A549 (cell line): ENCODE results near the gene RNF126. TPM values are rescaled to one million over a fixed set of nuclear protein-coding genes. Genes with fewer than 3 reads are reported as not detected.

ENCODE experiments used
- ATAC-seq, 2 experiments: fragments of 200-7000 bp in 1 of 2; fragments of >200 bp in 1 of 2; cut with Nextera tagmentation in 1 of 2; cut with Tn5 transposase in 1 of 2; 3 replicates each; pipeline versions ENCODE4 v1.8.0 to v1.9.1; 2018 to 2020; ENCODE audit warnings: mild to moderate bottlenecking in 1 of 2, moderate library complexity in 1 of 2
- CTCF ChIA-PET: fragments of 300-600 bp; sonication (Branson Sonifier 250); formaldehyde crosslinking; extraction: SDS; loops from one replicate; lab custom pipeline; 2021; ENCODE audit warnings: antibody characterized with exemption, inconsistent platforms; lab: Yijun Ruan, JAX
- POLR2A ChIA-PET: fragments of 350-600 bp; formaldehyde crosslinking; extraction: SDS; loops from one replicate; lab custom pipeline; 2021; ENCODE audit warnings: antibody characterized with exemption, inconsistent platforms; lab: Yijun Ruan, JAX
- DNase-seq, 2 experiments: peaks; one replicate each; pipeline versions ENCODE4 v3.0.0 to v3.0.0-alpha.2; 2011 to 2016; ENCODE audit warnings: low read depth in 1 of 2, low spot score in 1 of 2
- FAIRE-seq: peaks from 2 replicates; lab custom pipeline; 2011; peaks lifted over from hg19 to GRCh38; lab: Jason Lieb, UNC
- H3K27ac ChIP-seq, 2 experiments: fragments of >200 bp; sonication (Bioruptor Twin); formaldehyde crosslinking; 3 replicates each; pipeline ENCODE4 v1.5.1; 2016 to 2017
- H3K4me1 ChIP-seq: fragments of >200 bp; sonication (Bioruptor Twin); formaldehyde crosslinking; 3 replicates; pipeline ENCODE4 v1.6.1; 2016
- H3K4me2 ChIP-seq: fragments of >200 bp; sonication (Bioruptor Twin); formaldehyde crosslinking; 3 replicates; pipeline ENCODE4 v1.6.1; 2016
- H3K4me3 ChIP-seq: fragments of >200 bp; sonication (Bioruptor Twin); formaldehyde crosslinking; 3 replicates; pipeline ENCODE4 v1.5.1; 2016
- H3K9me3 ChIP-seq: fragments of >200 bp; sonication (Bioruptor Twin); formaldehyde crosslinking; 3 replicates; pipeline ENCODE4 v1.6.1; 2016
- CBX2 ChIP-seq: fragments of 200-600 bp; sonication (generic); IDR thresholded peaks from 2 replicates; pipeline ENCODE4 v1.6.1; 2016; ENCODE audit warnings: low read depth, mild to moderate bottlenecking, borderline replicate concordance
- CHD4 ChIP-seq: fragments of 200-600 bp; sonication (generic); IDR thresholded peaks from 2 replicates; pipeline ENCODE4 v1.6.1; 2016; ENCODE audit warnings: antibody characterized with exemption, mild to moderate bottlenecking, borderline replicate concordance
- EHF ChIP-seq: fragments of 250-450 bp; sonication (Bioruptor Pico); IDR thresholded peaks from 2 replicates; pipeline ENCODE4 v1.5.0; 2020; ENCODE audit warnings: mild to moderate bottlenecking
- EP300 ChIP-seq, 2 experiments: fragments of >200 bp; sonication (Bioruptor Twin); formaldehyde crosslinking; IDR thresholded peaks; 2 replicates in 1 of 2; 3 replicates in 1 of 2; pipeline ENCODE4 v1.6.1; 2016 to 2017
- ESRRA ChIP-seq: fragments of 150-350 bp; IDR thresholded peaks from 2 replicates; pipeline ENCODE4 v1.6.1; 2014; ENCODE audit warnings: mild to moderate bottlenecking, low read length, borderline replicate concordance
- FOSB ChIP-seq: fragments of 250-450 bp; sonication (Bioruptor Pico); IDR thresholded peaks from 2 replicates; pipeline ENCODE4 v1.5.0; 2020; ENCODE audit warnings: mild to moderate bottlenecking, moderate library complexity
- FOSL2 ChIP-seq, 2 experiments: fragments of 450-650 bp in 1 of 2; fragments of >200 bp in 1 of 2; sonication (Bioruptor Twin) in 1 of 2; formaldehyde crosslinking; IDR thresholded peaks; 2 replicates each; pipeline versions ENCODE4 v1.5.0 to v1.6.1; 2016 to 2020; ENCODE audit warnings: mild to moderate bottlenecking in 1 of 2, moderate library complexity in 1 of 2
- HDAC2 ChIP-seq: fragments of 200-600 bp; sonication (generic); IDR thresholded peaks from 2 replicates; pipeline ENCODE4 v1.6.1; 2016
- HEYL ChIP-seq: fragments of 250-450 bp; sonication (Bioruptor Pico); IDR thresholded peaks from 2 replicates; pipeline ENCODE4 v1.8.0; 2021; ENCODE audit warnings: mild to moderate bottlenecking, moderate library complexity
- HOXA7 ChIP-seq: fragments of 250-450 bp; sonication (Bioruptor Pico); IDR thresholded peaks from 2 replicates; pipeline ENCODE4 v1.5.0; 2020; ENCODE audit warnings: mild to moderate bottlenecking, moderate library complexity
- PHF8 ChIP-seq: fragments of 200-600 bp; sonication (generic); IDR thresholded peaks from 2 replicates; pipeline ENCODE4 v1.6.1; 2016; ENCODE audit warnings: low read depth, mild to moderate bottlenecking, antibody characterized with exemption, moderate library complexity, borderline replicate concordance
- POLR2A ChIP-seq: IDR thresholded peaks from 2 replicates; pipeline ENCODE4 v1.6.1; 2012; ENCODE audit warnings: mild to moderate bottlenecking, low read length
- RARB ChIP-seq: fragments of 250-450 bp; sonication (Bioruptor Pico); IDR thresholded peaks from 2 replicates; pipeline ENCODE4 v1.8.0; 2021; ENCODE audit warnings: mild to moderate bottlenecking, moderate library complexity
- TFCP2L1 ChIP-seq: fragments of 250-450 bp; sonication (Bioruptor Pico); IDR thresholded peaks from 2 replicates; pipeline ENCODE4 v1.5.0; 2021; ENCODE audit warnings: mild to moderate bottlenecking
- WGBS: methylation state at CpG from one replicate; pipeline ENCODE4 v1.1.6; 2017; ENCODE audit errors: missing lambda C conversion rate; 5-methylcytosine and 5-hydroxymethylcytosine counted together
- polyA plus RNA-seq, 4 experiments: library from polyadenylated mRNA; depleted of rRNA in 3 of 4; stranded (reverse); fragments of >200 nt; fragmentation: RNase III in 1 of 4; extraction: RNeasy Plus Mini Kit Qiagen cat#74134 plus additional on column Dnase treatment in 1 of 4; gene quantifications; 2 replicates in 3 of 4; 3 replicates in 1 of 4; pipeline ENCODE4 v1.2.3, GENCODE V29; 2011 to 2017
- TF ChIP-seq, protein P1 (sequence below): fragments of 250-450 bp; sonication (Bioruptor Pico); IDR thresholded peaks from 2 replicates; pipeline ENCODE4 v1.5.0; 2020; ENCODE audit warnings: low read depth, mild to moderate bottlenecking, moderate library complexity
- TF ChIP-seq, protein P2 (sequence below): IDR thresholded peaks from 2 replicates; pipeline ENCODE4 v1.6.1; 2012; ENCODE audit warnings: low read depth, borderline replicate concordance
- TF ChIP-seq, protein P3 (sequence below): IDR thresholded peaks from 2 replicates; pipeline ENCODE4 v1.6.1; 2012
- TF ChIP-seq, protein P4 (sequence below): fragments of 200-600 bp; sonication (generic); IDR thresholded peaks from 2 replicates; pipeline ENCODE4 v1.6.1; 2016; ENCODE audit warnings: antibody characterized with exemption, mild to moderate bottlenecking, moderate library complexity
- TF ChIP-seq, protein P5 (sequence below): fragments of >200 bp; sonication (Bioruptor Twin); formaldehyde crosslinking; IDR thresholded peaks from 2 replicates; pipeline ENCODE4 v1.6.1; 2016
- TF ChIP-seq, protein P6 (sequence below): fragments of >200 bp; sonication (Bioruptor Twin); formaldehyde crosslinking; IDR thresholded peaks from 3 replicates; pipeline ENCODE4 v1.5.1; 2016

Gene RNF126
- polyA plus RNA-seq, 2 of the 4 experiments (the other 2 are of a cell fraction): 3.1 to 35.0 TPM

DNA sequence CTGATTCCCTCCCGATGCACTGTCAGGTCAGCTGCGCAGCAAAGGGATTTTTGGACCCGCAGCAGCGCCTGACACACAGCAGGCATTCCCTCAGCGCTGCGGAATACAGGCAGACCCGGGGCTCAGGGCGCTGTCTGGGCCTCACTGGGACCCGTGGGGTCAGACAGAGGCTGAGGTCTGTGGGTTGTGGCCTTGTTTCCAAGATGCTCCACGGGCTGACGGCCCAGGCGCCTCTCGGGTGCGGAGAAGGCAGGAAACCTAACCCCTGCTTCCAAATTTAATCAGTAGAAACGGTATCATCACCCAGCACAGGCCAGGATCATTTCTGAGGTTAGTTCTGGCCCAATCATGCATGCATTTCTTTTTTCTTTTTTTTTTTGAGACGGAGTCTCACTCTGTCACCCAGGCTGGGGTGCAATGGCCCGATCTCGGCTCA, 686 bp upstream of the RNF126 start:
- ChIA-PET CTCF (interaction anchor here (1.0 to 1.9 kb wide), 6 partner anchors 55 to 79 kb away, joined by 3 to 11 read pairs (median 6); no protein-coding TSS in a partner anchor), POLR2A (interaction anchor here (0.7 to 1.4 kb wide), 7 partner anchors 13 to 108 kb away, joined by 3 to 8 read pairs (median 4); partner anchors contain the start of genes BSG, FSTL3 and MISP)
- peak in 1 of 2 experiments; percentile 24; a peak in 4 of 6 replicates for ATAC-seq
- peaks cover 24% of the 10 kb centered on the region; the same call in 2 of the 3 replicates for H3K4me1 ChIP-seq
- FAIRE-seq: no peak
- H3K9me3 ChIP-seq: no peaks in the 10 kb centered on the region
- no peak for DNase-seq
- peak overlapping the region; percentile 88 to 99 for H3K27ac ChIP-seq
- WGBS: 65% methylated on average over 11 of the region's 18 CpGs
- H3K4me2 ChIP-seq: peak overlapping the region; percentile 96
- TF ChIP-seq, protein P1, sequence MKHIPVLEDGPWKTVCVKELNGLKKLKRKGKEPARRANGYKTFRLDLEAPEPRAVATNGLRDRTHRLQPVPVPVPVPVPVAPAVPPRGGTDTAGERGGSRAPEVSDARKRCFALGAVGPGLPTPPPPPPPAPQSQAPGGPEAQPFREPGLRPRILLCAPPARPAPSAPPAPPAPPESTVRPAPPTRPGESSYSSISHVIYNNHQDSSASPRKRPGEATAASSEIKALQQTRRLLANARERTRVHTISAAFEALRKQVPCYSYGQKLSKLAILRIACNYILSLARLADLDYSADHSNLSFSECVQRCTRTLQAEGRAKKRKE: no peak
- no peak for TF ChIP-seq ESRRA
- no peak for TF ChIP-seq FOSB (CRISPR knock-in tag)
- no peak for TF ChIP-seq EP300 (IDR thresholded peaks at IDR 0.05)
- no peak for TF ChIP-seq TFCP2L1 (CRISPR knock-in tag)
- TF ChIP-seq, protein P2, sequence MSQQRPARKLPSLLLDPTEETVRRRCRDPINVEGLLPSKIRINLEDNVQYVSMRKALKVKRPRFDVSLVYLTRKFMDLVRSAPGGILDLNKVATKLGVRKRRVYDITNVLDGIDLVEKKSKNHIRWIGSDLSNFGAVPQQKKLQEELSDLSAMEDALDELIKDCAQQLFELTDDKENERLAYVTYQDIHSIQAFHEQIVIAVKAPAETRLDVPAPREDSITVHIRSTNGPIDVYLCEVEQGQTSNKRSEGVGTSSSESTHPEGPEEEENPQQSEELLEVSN: no peak
- no peak for TF ChIP-seq CBX2
- TF ChIP-seq, all 56 proteins: peak for 0
- peak overlapping the region; percentile 100 for H3K4me3 ChIP-seq

DNA sequence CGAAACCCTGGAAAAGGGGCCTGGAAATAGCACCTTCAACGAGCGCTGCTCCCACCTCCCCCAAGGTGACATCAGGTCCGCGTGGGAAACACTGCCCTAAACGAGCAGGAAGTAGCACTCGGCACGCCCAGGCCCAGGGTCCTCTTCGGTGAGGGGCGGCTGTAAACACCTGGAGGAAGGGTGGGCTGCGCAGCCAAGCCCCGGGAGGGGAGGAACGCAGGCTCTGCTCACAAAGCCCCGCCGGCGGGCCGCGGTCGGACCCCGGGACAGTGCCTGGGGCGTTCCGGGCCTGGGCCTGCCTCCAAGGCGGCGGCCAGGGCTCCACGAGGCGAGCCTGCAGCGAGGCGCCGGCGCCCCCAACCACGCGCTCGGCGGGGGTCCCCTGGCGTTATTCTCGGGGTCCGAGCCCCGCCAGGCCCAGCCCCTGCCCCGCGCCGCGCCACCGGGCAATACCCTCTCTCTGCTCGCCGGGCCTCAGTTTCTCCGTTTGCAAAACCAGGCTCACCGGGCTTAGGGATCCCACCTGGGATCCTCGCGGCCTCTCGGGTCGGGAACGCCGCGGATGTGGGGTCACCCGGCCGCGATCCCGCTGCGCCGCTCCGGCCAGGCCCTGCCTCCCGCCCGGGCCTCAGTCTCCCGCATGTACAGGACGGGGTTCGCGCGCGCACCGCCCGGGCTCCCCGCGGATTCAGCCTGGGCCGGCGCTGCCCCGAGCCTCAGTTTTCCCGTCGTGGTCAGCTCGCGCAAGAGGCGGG, 630 bp downstream of the RNF126 start:
- FAIRE-seq: no peak
- peak in 1 of 2 experiments; percentile 13; a peak in 2 of 6 replicates for ATAC-seq
- POLR2A ChIA-PET: interaction anchor here (0.6 to 1.4 kb wide), 5 partner anchors 15 to 88 kb away, joined by 3 to 8 read pairs (median 4); partner anchors contain the start of genes FSTL3 and MISP
- DNase-seq: peak in 1 of 2 experiments; percentile 46
- Histone ChIP-seq H3K4me3 (peak overlapping the region; percentile 100), H3K27ac (peak overlapping the region; percentile 99 to 100), H3K9me3 (no peaks in the 10 kb centered on the region), H3K4me1 (peaks cover 24% of the 10 kb centered on the region; the same call in 2 of the 3 replicates), H3K4me2 (peak overlapping the region; percentile 98)
- CTCF ChIA-PET: interaction anchor here (0.6 to 1.9 kb wide), 4 partner anchors 72 to 261 kb away, joined by 5 to 11 read pairs (median 7); no protein-coding TSS in a partner anchor
- TF ChIP-seq PHF8 (peak; percentile 44; the same call in 1 of the 2 replicates), HOXA7 (CRISPR knock-in tag) (no peak), HEYL (CRISPR knock-in tag) (no peak), EHF (CRISPR knock-in tag) (no peak), CBX2 (no peak), CHD4 (no peak)
- TF ChIP-seq, protein P3, sequence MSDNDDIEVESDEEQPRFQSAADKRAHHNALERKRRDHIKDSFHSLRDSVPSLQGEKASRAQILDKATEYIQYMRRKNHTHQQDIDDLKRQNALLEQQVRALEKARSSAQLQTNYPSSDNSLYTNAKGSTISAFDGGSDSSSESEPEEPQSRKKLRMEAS: peak; percentile 31; the same call in 1 of the 2 replicates
- WGBS: 0% methylated on average over 3 of the region's 81 CpGs

DNA sequence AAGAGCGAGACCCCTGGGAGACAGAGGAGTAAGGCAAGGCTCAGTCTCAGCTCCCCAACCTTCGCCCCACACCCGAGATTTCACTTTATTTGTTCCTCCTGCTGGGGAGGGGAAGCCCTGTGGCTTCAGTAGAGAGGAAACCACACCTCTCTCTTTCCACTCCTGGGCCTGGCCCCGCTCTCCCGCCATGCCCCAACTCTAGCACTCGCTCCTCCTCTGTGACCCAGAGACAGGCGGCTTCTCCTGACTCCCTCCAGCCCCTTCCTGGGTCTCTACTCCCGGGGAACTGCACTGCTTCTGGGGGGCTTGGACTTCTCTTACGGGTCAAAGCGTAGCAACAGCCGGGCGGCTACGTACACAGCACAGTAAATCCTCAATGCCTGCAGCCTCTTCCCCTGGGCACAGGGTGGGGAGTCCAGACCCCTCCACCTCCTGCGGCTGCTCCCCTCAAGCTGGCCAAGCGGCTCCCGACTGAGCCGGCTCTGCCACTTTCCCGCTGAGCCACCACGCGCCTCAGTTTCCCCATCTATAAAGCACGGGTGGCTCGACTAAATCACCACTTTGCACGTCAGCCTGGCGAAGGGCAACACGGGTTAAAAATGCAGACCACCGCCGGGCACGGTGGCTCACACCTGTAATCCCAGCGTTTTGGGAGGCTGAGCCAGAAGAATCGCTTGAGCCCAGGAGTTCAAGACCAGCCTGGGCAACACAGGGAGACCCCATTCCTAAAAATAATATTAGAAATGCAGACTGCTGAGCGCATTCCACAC, 1.4 kb downstream of the RNF126 start:
- Histone ChIP-seq H3K4me2 (peak overlapping the region; percentile 98), H3K4me3 (peak overlapping the region; percentile 100), H3K4me1 (peaks cover 24% of the 10 kb centered on the region; the same call in 2 of the 3 replicates), H3K27ac (peak overlapping the region; percentile 99 to 100), H3K9me3 (no peaks in the 10 kb centered on the region)
- FAIRE-seq (no peak), DNase-seq (no peak), ATAC-seq (0 out of 6 replicates have a peak, but pooled peaks of 1 of the 2 experiments have one; percentile 6)
- ChIA-PET POLR2A (no interaction called here), CTCF (interaction anchor here (1.0 kb wide), 1 partner anchor 74 kb away, joined by 4 read pairs; no protein-coding TSS in a partner anchor)
- 20% methylated on average over 22 of the region's 31 CpGs for WGBS
- TF ChIP-seq FOSL2 (IDR thresholded peaks at IDR 0.05): no peak
- no peak for TF ChIP-seq FOSL2 (CRISPR knock-in tag; IDR thresholded peaks at IDR 0.05)
- TF ChIP-seq, protein P4, sequence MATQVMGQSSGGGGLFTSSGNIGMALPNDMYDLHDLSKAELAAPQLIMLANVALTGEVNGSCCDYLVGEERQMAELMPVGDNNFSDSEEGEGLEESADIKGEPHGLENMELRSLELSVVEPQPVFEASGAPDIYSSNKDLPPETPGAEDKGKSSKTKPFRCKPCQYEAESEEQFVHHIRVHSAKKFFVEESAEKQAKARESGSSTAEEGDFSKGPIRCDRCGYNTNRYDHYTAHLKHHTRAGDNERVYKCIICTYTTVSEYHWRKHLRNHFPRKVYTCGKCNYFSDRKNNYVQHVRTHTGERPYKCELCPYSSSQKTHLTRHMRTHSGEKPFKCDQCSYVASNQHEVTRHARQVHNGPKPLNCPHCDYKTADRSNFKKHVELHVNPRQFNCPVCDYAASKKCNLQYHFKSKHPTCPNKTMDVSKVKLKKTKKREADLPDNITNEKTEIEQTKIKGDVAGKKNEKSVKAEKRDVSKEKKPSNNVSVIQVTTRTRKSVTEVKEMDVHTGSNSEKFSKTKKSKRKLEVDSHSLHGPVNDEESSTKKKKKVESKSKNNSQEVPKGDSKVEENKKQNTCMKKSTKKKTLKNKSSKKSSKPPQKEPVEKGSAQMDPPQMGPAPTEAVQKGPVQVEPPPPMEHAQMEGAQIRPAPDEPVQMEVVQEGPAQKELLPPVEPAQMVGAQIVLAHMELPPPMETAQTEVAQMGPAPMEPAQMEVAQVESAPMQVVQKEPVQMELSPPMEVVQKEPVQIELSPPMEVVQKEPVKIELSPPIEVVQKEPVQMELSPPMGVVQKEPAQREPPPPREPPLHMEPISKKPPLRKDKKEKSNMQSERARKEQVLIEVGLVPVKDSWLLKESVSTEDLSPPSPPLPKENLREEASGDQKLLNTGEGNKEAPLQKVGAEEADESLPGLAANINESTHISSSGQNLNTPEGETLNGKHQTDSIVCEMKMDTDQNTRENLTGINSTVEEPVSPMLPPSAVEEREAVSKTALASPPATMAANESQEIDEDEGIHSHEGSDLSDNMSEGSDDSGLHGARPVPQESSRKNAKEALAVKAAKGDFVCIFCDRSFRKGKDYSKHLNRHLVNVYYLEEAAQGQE: no peak
- TF ChIP-seq POLR2A: no peak
- no peak for TF ChIP-seq HDAC2
- no peak for TF ChIP-seq ESRRA
- TF ChIP-seq, protein P5, sequence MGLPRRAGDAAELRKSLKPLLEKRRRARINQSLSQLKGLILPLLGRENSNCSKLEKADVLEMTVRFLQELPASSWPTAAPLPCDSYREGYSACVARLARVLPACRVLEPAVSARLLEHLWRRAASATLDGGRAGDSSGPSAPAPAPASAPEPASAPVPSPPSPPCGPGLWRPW: no peak
- TF ChIP-seq, protein P1: no peak
- no peak for TF ChIP-seq RARB (CRISPR knock-in tag)
- TF ChIP-seq, protein P6, sequence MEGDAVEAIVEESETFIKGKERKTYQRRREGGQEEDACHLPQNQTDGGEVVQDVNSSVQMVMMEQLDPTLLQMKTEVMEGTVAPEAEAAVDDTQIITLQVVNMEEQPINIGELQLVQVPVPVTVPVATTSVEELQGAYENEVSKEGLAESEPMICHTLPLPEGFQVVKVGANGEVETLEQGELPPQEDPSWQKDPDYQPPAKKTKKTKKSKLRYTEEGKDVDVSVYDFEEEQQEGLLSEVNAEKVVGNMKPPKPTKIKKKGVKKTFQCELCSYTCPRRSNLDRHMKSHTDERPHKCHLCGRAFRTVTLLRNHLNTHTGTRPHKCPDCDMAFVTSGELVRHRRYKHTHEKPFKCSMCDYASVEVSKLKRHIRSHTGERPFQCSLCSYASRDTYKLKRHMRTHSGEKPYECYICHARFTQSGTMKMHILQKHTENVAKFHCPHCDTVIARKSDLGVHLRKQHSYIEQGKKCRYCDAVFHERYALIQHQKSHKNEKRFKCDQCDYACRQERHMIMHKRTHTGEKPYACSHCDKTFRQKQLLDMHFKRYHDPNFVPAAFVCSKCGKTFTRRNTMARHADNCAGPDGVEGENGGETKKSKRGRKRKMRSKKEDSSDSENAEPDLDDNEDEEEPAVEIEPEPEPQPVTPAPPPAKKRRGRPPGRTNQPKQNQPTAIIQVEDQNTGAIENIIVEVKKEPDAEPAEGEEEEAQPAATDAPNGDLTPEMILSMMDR: no peak
